ENCODE results near the gene ZNF823.
A peak's percentile ranks its signal among the peaks of the same experiment; 100 is the strongest.

Gene ZNF823

DNA sequence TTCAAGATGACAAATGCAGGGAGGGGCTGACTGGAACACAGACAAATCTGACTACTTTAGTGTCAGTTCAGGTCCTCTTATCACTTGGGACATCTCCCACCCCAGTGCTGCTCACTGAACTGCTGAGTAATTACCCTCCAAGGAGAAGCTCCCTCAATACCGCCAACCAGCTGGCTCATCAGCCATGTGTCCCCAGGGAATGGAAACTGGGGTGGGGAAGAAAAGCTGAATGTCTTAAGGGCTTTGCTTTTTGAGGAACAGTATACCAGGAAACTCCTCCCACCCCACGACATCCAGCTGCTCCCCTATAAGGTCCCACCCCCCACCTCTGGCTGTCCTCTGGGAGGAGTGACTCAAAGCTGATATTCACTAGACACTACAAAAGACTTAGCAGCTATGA is 2.0 kb downstream of the ZNF823 start:
- no peak for DNase-seq

DNA sequence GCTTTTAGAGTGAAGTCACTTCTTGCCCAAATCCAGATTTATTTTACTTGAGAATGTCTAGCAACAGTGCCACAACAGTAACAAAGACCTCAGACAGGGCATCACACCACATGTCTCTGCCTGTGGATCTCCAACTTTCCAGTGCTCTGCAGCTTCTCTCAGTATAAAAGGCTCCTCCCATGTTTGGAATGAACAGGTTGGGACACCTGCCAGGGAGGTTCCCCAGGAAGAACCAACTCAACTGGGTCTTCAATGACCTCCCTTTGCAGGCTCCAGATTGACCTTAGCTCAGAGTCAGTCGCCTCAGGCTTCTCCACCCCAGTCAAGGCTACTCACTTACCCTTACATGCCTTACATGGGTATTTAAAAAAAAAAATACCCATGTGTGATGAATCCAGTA is 3.4 kb downstream of the ZNF823 start:
- no peak for DNase-seq

DNA sequence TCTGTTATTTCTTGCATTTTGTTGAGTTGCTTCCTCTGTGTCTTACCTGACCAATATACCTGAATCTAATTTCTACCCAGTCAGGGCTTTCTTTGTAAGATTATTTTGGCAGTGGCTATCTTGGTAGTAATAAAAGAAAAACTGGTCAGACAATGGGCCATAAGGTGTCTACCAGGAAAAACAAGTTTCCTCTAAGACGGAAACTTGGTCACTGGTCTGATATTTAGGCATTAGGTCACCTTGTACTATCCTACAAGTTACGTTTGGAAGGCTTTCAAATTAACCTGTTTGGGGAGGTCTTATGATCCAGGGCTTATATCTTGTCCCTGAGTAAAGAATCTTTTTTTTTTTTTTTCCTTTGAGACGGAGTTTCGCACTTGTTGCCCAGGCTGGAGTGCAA is 9.2 kb downstream of the ZNF823 start:
- no peak for DNase-seq

DNA sequence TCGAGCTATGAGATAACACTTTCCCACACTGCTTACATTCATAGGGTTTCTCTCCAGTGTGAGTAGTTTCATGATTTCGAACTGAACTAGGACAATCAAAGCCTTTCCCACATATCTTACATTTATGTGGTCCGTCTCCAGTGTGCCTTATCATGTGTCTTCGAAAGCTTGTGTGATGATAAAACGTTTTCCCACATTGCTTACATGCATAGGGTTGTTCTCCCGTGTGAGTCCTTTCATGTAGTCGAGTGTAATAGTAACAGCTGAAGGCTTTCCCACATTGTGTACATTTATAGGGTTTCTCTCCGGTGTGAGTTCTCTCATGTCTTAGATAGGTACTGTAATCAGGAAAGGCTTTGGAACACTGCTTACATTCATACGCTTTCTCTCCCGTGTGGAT is 16.3 kb downstream of the ZNF823 start:
- DNase-seq: no peak

DNA sequence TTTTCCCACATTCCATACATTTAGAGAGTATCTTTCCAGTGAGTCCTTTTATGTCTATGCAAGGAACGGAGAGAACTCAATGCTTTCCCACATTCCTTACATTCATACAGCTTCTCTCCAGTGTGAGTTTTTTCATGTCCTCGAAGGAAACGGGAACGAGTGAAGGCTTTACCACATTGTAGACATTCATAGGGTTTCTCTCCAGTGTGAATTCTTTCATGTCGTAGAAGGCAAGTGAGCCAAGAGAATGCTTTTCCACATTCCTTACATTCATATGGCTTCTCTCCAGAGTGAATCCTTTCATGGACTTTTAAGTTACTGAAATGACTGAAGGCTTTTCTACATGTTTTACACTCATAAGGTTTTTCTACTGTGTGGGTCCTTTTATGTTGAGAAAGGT is 17.1 kb downstream of the ZNF823 start:
- no peak for DNase-seq

DNA sequence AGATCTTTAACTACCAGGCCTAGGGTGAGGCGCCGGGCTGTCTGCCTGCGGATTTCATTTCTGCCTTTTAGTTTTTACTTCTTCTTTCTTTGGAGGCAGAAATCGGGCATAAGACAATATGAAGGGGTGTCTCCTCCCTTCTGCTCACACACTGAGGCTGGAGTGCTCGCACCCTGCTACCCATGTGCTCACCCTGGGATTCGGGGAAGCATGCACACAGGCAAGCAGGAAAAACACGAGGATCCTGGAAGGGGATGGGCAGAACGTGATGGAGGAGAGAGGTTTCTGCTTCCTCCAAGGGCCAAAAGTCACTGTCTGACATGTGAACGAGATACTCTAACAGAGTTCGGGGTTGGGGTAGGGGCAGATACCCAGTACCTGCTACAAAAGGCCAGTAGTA is 28.4 kb downstream of the ZNF823 start:
- no peak for DNase-seq

DNA sequence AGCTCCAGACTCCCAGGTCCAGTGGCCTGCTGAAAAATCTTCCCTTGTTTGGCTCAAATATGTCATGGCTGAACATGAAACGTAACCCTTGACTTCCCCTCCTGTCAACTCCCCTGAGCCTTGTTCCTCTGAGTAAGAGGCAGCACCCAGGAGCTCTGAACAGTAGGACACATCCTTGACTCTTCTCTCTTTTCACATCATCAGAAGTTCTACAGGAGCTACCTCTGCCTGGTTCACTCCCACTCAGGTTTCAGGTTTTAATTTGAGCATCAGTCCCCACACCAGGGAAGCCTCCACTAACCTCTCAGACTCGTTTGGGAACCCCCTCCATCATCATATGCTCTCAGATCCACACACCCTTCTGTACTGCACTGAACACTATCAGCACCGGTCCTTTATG is 30.3 kb downstream of the ZNF823 start:
- DNase-seq: no peak

DNA sequence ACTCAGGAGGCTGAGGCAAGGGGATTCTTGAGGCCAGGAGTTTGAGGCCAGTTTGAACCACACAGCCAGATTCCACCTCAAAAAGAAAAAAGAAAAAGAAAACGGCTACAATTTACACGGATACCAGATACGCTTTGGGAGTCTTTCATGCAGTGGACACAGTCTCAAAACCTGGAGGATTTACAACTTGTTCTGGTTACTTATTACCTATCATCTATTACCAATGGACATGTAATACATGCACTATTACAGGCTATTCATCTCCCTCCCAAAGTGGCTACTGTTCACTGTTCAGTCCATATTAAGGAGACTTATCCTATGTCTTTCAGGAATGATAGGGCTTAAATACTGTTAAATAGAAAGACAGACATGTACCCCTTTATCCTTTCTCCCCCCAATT is 33.3 kb downstream of the ZNF823 start:
- DNase-seq: no peak

DNA sequence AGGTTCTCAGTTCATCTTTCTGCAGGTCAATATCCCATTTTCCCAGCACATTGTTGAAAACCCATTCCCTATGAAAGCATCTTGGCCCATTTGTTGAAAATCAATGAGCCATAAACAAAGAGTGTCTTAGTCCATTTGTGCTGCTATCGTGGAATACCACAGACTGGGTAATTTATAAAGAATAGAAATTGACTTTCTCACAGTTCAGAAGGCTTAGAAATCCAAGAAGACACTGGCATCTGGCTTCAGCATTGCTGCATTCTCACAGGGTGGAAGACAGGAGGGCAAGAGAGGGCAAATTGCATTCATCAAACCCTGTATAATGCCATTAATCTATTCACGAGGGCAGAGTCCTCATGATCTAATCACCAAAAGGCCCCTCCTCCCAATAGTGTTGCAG is 34.1 kb downstream of the ZNF823 start:
- DNase-seq: no peak

DNA sequence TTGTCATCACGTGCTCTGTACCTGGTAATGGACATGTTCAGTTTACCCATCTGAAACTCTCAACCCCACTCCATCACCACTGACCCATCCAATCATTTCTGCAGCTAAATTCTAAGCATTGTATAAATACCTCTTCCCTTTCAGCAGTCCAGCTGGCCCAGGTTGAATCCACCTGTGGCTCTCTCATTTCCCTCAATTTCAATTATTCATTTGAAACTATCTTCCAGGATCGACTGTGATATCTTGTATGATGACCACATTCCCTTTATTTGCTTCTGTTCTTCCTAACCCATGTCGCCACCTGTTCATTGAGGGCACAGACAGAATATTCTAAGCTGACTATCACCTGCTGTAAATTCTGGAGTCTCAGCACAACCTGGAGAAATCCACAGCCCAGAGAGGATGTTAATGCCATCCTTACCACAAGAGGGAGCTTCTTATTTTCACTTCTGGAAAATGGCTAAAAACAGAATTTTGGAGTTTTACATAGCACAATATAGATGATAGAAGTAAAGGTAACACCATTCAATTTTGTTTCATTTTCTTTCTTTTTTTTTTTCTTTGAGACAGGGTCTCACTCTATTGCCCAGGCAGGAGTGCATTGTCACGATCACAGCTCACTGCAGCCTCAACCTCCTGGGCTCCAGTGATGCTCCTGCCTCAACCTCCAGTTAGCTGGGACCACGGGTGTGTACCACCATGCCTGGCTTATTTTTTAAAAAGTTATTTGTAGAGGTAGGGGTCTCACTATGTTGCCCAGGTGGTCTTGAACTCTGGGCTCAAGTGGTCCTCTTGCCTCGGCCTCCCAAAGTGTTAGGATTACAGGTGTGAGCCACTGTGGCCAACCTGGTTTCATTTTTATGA is 38.6 kb downstream of the ZNF823 start:
- DNase-seq: no peak

DNA sequence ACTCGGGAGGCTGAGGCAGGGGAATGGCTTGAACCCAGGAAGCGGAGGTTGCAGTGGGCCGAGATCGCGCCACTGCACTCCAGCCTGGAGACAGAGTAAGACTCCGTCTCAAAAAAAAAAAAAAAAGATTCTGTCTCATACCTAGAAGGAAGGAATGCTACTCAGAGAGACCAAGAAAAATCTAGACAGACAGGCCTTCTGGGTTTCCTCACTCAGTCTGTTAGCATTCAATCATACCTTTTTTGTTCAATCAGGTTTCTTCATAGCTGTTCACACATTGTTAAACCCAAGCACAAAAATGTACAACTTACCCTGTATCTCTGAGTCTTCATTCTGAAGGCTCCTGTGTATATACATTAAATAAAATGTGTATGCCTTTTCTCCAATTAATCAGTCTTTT is 40.5 kb downstream of the ZNF823 start:
- DNase-seq: no peak

DNA sequence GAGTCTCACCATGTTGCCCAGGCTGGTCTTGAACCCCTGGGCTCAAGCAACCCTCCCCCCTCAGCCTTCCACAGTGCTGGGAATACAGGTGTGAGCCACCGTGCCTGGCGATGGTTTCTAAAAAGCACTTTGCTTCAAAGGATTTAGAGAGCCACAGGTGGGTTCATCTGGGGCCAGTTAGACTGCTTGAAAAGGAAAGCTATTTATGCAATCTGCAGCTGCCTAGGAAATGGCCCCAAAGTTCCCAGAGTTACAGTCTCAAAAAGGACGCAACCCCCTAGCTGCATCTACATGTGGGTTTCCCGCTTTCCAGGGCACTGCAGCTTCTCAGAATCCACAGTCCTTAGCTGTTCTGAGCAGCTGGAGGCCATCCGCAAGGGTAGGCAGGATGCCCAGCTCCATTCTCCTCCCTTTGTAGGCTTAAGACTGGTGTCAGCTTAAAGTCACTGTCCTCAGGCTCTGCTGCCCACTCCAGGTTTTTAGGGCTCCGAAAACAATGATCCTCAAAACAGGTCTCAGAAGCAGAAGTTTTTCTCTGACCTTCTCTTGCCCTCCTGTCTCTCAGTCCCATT is 41.4 kb downstream of the ZNF823 start:
- no peak for DNase-seq

DNA sequence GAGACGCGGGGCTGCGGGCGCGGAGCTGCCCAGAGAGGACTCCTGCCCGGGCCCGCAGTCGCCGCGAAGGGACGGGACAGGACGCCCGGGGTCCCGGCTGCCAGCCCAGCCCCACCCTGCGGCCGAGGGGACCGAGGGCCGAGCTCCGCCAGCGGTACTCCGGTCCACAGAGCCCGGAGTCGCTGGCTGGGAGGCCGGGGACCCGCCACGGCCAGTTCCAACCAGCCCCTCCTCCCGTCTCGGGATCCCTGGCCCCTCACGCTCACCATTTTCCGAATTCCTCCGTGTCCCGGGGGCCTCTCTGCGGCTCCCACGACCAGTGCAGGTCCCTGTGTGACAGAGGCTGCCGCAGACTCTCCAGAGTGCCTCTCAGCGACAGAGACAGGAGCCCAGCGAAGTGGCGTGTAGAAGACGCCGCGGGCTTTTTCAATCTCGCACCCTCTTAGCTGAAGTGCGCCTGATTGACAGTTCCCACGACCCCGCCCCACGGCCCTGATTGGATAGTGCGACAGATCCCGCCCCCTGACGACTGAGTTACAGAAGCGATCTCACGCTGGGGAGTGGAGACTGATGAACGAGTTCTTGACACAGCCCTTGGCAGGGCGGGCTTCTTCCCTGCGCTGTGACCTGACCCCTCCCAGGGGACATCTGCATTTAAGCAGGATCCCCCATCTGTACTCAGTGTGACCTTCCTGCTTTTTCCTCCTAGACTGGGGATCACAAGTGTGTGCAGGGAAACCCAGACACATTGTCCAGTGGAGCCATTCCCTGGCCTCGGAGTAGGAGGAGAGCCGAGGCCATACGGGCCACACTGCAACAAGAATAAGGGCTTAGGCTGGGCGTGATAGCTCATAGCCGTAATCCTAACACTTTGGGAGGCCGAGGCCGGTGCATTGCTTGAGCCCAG is 44.0 kb downstream of the ZNF823 start:
- DNase-seq: peak; percentile 63

DNA sequence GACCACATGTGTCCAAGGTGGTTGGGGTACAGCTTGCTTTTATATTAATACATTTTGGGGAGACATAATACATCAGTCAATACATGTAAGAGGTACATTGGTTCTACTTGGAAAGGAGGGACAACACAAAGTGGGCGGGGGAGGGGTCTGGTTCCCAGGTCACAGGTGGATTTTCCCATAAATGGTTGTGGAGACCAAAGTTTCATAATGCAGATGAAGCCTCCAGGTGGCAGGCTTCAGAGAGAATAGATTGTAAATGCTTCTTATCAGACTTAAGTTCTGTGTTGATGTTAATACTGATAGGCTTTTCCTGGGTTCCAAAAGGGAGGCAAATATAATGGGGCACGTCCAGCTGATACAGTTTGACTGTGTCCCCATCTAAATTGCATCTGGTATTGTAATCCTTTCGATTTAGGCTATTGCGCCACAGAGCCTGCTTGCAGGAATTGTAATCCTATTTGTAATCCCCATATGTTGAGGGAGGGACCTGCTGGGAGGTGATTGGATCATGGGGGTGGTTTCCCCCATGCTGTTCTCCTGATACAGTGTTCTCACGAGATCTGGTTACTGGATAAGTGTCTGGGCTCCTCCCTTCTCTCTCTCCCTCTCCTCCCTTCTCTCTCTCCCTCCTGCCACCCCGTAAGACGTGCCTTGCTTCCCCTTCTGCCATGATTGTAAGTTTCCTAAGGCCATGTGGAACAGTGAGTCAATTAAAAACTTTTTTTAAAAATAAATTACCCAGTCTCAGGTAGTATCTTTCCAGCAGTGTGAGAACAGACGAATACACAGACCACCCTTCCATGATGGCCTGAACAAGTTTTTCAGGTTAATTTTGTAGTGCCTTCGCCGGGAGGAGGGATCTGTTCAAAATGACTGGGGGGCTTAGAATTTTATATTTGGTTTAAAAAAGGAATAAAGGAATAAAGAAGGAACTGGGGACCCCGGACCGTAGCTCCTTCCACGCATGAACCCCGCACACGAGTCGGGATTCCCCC is 44.9 kb downstream of the ZNF823 start:
- no peak for DNase-seq

DNA sequence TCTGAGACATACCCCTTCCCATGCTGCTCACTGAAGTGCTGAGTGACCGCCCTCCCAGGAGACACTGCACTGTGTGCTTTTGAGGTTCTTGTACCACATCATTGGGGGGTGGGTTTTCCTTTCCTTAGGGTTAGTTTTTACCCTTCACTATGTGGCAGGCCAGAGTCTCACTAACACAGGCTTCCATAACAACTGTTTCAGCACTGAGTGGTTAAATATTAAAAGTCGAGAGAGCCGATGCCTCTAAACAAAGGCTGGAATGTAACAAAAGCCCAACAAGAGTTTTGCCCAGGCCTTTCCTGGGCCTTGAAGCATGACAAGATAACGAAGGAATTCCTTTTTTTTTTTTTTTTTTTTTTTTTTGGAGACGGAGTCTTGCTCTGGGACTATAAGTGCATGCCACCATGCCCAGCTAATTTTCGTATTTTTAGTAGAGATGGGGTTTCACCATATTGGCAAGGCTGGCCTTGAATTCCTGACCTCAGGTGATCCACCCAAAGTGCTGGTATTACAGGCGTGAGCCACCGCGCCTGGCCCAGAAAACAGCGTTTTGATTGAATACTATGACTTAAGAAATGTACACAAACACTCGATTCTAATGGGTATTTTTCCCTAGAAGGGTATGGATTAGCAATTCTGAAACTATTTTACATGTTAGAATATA is 46.5 kb downstream of the ZNF823 start:
- DNase-seq: no peak

DNA sequence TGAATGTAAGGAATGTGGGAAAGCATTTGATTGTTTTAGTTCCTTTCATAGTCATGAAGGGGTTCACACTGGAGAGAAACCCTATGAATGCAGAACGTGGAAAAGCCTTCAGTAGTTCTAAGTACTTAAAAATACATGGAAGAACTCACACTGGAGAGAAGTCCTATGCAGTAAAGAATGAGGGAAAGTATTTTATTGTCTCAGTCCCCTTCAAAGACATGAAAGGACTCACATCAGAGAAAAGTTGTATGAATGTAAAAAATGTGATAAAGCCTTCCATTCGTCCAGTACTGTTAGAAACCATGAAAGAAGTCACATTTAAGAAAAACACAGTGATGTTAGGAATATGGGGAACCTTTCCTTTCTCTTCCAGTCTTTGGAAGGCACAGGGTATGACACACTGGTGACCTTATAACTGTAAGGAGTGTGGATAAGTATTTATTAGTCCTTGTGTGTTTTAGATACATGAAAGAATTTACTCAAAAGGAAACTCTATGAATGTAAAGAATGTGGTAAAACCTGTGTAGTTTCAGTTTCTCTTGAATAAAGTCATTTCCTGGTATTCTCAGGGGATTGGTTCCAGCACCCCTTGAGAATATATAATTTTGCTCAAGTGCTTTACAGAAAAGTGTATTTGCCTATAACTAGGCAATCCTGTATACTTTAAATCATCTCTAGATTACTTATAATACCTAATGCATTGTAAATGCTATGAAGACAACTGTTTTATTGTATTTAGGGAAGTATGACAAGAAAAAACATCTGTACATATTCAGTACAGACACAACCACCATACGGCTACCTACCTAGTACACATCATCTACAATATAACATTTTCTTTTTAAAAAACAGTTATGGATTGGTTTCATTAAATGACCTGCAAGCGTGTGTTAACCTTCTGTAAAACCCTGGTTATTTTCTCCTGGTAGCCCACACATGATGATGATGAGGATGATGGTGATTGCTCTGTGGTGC is 52.8 kb downstream of the ZNF823 start:
- DNase-seq: no peak

DNA sequence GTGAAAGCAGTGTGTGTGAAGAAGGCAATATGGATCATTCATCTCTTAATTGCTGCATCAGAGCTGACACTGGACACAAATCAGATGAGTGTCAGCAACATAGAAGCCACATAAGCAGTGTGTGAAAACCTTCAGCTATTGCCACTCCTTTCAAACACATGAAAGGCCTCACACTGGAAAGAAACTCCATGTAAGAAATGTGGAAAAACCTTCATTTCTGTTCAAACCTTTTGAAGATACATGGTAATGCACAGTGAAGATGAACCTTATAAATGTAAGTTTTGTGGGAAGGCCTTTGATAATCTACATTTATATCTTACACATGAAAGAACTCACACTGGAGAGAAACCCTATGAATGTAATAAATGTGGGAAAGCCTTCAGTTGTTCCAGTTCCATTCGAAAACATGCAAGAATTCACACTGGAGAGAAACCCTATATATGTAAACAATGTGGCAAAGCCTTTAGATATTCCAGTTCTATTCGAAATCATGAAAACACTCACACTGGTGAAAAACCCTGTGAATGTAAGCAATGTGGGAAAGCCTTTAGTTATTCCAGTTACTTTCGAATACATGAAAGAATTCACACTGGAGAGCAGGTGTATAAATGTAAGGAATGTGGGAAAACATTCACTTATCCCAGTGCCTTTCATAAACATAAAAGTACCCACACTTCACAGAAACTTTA is 53.6 kb downstream of the ZNF823 start:
- no peak for DNase-seq

DNA sequence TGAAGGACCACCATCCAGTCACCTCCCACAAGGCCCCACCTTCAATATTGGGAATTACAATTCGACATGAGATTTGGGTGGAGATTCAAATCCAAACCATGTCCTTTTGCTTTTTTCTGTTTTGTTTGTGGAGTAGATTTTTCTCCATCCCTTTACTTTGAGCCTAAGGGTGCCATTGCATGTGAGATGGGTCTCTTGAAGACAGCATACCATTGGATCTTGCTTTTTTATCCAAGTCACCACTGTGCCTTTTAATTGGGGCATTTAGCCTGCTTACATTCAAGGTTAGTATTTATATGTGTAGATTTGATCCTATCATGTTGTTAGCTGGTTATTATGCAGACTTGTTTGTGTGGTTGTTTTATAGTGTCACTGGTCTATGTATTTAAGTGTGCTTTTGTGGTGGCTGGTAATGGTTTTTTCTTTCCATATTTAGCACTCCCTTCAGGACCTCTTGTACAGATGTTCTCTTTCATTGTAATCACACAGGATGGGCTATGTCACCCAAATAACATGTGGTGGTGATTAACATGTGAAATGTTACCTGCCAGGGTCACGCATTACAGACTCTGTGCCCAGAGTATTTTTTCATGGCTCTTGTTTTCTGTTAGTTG is 58.0 kb downstream of the ZNF823 start:
- DNase-seq: no peak

DNA sequence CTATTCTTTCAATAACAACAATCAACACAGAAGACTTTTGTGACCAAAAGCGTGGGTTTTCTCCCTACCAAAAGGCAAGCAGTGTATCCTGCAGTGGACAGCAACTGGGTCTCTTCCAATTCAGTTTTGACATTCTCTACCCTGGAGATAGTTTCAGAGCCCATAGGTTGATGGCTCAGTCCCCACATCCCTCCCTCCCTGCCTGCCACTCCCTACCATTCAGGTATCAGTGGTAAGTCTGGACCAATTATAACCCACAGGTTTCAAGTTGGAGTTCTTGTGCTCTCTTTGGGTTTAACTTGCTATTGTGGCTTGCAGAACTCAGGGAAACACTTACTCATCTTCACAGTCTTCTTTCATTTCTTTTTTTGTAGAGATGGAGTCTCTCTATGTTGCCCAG is 60.2 kb downstream of the ZNF823 start:
- DNase-seq: no peak
